ENCODE results near the gene FCHSD2. TPM values are rescaled to one million over a fixed set of nuclear protein-coding genes. Genes with fewer than 3 reads are reported as not detected.
A peak's percentile ranks its signal among the peaks of the same experiment; 100 is the strongest.
"Not testable (repeated sequence)": the region's sequence is repeated elsewhere in the genome, so short reads cannot be mapped to it uniquely, and the experiment has no call there.

The FCHSD2 gene
- total and polyA plus RNA-seq, 10 donors, result 30.2 to 129 (median 69.7) TPM

DNA sequence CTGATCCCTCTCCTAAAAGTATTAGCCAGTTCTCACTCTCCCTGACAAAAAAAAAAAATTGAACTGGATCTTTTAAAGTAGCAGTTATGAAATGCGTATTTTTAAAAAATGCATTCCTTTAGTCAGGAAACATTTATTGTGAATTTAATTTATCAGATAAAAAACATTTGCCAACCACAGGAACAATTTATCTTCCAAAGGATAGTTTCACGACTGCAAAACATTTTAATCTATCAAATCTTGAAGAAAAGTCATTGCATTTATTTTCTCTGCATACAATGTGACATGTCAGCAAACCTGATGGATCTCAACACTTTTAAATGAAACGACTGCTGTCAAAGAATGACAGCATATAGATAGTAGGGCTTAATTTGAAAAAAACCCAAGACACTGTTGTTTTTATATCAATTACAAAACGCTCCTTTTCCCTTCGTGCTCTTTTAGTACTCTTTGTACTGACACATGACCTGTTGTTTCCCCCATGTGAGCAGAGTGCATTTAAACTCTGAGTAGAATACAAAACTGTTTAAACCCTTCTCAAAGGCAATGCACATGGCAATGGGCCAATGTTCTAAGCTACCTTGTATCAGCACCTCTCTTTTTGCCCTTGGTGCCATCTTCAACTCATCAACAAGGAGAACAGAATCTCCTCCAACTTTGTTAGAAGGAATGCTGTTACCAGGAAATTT lies 220.9 kb downstream of the FCHSD2 start:
- DNase-seq, result no peak
- Histone ChIP-seq H3K36me3 (peaks cover 0 to 55% (median 12%) of the 10 kb centered on the region in 6 donors), H3K4me1 (peaks cover 0 to 64% (median 22%) of the 10 kb centered on the region in 6 donors), H3K27me3 (replicated peaks in 1 of 7) (no peaks in the 10 kb centered on the region), H3K9me3 (no peaks in the 10 kb centered on the region), H3K4me3 (no peak overlapping the region), H3K27ac (peak overlapping the region in 7 of 8 donors; percentile 4 to 49 (median 44))
- WGBS, 5 donors, result 56 to 69% (median 62%) methylated on average over 5 of the region's 5 CpGs
- intact Hi-C loops (cut with DNase I; ENCODE audit: low total_unique reads), result loop anchor here (5.0 kb wide), 1 partner anchor 256 kb away; no protein-coding TSS in a partner anchor
- TF ChIP-seq POLR2A (IDR thresholded peaks at IDR 0.05) (no peak), POLR2AphosphoS5 (IDR thresholded peaks at IDR 0.05) (no peak)
- TF ChIP-seq, protein P1, sequence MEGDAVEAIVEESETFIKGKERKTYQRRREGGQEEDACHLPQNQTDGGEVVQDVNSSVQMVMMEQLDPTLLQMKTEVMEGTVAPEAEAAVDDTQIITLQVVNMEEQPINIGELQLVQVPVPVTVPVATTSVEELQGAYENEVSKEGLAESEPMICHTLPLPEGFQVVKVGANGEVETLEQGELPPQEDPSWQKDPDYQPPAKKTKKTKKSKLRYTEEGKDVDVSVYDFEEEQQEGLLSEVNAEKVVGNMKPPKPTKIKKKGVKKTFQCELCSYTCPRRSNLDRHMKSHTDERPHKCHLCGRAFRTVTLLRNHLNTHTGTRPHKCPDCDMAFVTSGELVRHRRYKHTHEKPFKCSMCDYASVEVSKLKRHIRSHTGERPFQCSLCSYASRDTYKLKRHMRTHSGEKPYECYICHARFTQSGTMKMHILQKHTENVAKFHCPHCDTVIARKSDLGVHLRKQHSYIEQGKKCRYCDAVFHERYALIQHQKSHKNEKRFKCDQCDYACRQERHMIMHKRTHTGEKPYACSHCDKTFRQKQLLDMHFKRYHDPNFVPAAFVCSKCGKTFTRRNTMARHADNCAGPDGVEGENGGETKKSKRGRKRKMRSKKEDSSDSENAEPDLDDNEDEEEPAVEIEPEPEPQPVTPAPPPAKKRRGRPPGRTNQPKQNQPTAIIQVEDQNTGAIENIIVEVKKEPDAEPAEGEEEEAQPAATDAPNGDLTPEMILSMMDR (IDR thresholded peaks at IDR 0.05 in 8 of 11, conservative IDR thresholded peaks at IDR 0.05 in 3 of 11), result no peak

DNA sequence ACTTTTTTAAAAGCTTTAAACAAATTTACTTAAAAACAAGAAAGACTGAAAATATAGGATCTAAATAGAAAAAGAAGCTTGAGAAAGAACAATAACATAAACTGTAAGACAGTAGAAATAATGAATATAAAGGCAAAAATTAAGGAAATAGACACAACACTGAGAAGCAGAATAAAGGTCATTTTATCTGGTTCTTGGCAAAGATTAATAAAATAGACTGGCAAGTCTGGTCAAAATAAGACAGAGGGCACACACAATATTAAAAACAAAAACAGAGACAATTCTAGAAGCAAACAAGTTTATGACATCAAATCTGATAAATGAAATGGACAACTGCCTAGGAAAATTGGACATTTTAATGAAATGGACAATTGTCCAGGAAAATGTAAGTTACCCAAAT lies 222.1 kb downstream of the FCHSD2 start:
- DNase-seq, result no peak
- TF ChIP-seq POLR2A (IDR thresholded peaks at IDR 0.05), result no peak
- TF ChIP-seq POLR2AphosphoS5 (IDR thresholded peaks at IDR 0.05), result no peak
- TF ChIP-seq, protein P1 (IDR thresholded peaks at IDR 0.05 in 8 of 11, conservative IDR thresholded peaks at IDR 0.05 in 3 of 11), result no peak
- H3K4me1 ChIP-seq, result peaks cover 0 to 52% (median 14%) of the 10 kb centered on the region in 6 donors
- intact Hi-C loops (cut with DNase I; ENCODE audit: low total_unique reads), result loop anchor here (5.0 kb wide), 1 partner anchor 257 kb away; no protein-coding TSS in a partner anchor
- H3K27ac ChIP-seq, result peak overlapping the region in 5 of 8 donors; percentile 32 to 49 (median 45)
- H3K36me3 ChIP-seq, result peaks cover 0 to 60% (median 15%) of the 10 kb centered on the region in 6 donors
- H3K9me3 ChIP-seq, result peaks cover 0 to 4% (median 0%) of the 10 kb centered on the region in 8 donors
- H3K4me3 ChIP-seq, result no peak overlapping the region
- H3K27me3 ChIP-seq (replicated peaks in 1 of 7), result no peaks in the 10 kb centered on the region

DNA sequence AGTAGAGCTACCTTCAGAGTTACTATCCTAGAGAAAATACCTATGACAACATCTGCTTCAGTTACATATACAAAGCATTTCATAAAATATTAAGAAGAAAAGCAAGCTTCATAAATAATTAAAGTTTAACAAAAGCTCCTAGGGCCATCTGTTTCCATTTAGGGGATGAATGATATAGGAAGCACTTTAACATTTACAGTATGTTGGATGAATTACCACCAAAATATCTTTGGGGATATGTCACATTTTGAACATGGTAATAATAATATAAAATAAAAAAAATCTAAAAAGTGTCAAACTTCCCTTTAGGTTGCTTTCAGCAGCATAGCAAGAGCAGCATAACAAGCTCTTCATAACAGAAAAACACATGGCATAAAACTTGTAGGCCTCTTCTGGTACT lies 223.3 kb downstream of the FCHSD2 start:
- TF ChIP-seq POLR2A (IDR thresholded peaks at IDR 0.05) (no peak), POLR2AphosphoS5 (IDR thresholded peaks at IDR 0.05) (no peak)
- TF ChIP-seq, protein P1 (IDR thresholded peaks at IDR 0.05 in 8 of 11, conservative IDR thresholded peaks at IDR 0.05 in 3 of 11), result no peak
- intact Hi-C loops (cut with DNase I; ENCODE audit: low total_unique reads), result no loop called here
- H3K4me3 ChIP-seq, result no peak overlapping the region
- DNase-seq, result no peak
- H3K4me1 ChIP-seq, result peaks cover 0 to 41% (median 11%) of the 10 kb centered on the region in 6 donors
- peaks cover 0 to 62% (median 15%) of the 10 kb centered on the region in 6 donors for H3K36me3 ChIP-seq
- H3K9me3 ChIP-seq, result peaks cover 0 to 10% (median 3%) of the 10 kb centered on the region in 8 donors
- no peak overlapping the region for H3K27ac ChIP-seq
- H3K27me3 ChIP-seq (replicated peaks in 1 of 7), result no peaks in the 10 kb centered on the region

DNA sequence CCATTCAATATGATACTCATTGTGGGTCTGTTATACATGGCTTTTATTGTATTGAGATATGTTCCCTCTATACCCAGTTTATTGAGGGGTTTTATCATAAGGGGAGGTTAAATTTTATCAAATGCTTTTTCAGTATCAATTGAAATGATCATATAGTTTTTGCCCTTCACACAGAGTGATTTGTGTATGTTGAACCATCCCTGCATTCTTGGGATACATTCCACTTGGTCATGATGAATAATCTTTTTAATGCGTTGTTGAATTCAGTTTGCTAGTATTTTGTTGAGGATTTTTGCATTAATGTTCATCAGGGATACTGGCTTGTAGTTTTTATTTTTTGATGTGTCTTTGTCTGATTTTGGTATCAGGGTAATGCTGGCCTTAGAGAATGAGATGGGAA lies 229.9 kb downstream of the FCHSD2 start:
- H3K27me3 ChIP-seq (replicated peaks in 1 of 7), result no peaks in the 10 kb centered on the region
- TF ChIP-seq, protein P1 (IDR thresholded peaks at IDR 0.05 in 8 of 11, conservative IDR thresholded peaks at IDR 0.05 in 3 of 11), result no peak
- TF ChIP-seq POLR2A (IDR thresholded peaks at IDR 0.05), result no peak
- TF ChIP-seq POLR2AphosphoS5 (IDR thresholded peaks at IDR 0.05), result no peak
- intact Hi-C loops (cut with DNase I; ENCODE audit: low total_unique reads), result no loop called here
- peaks cover 0 to 47% (median 36%) of the 10 kb centered on the region in 8 donors for H3K9me3 ChIP-seq
- WGBS, 5 donors, result 98 to 100% (median 100%) methylated on average over 1 of the region's 1 CpG
- no peak for DNase-seq
- no peak overlapping the region for H3K27ac ChIP-seq
- peaks cover 0 to 72% (median 14%) of the 10 kb centered on the region in 6 donors for H3K36me3 ChIP-seq
- H3K4me1 ChIP-seq, result no peaks in the 10 kb centered on the region
- no peak overlapping the region for H3K4me3 ChIP-seq

DNA sequence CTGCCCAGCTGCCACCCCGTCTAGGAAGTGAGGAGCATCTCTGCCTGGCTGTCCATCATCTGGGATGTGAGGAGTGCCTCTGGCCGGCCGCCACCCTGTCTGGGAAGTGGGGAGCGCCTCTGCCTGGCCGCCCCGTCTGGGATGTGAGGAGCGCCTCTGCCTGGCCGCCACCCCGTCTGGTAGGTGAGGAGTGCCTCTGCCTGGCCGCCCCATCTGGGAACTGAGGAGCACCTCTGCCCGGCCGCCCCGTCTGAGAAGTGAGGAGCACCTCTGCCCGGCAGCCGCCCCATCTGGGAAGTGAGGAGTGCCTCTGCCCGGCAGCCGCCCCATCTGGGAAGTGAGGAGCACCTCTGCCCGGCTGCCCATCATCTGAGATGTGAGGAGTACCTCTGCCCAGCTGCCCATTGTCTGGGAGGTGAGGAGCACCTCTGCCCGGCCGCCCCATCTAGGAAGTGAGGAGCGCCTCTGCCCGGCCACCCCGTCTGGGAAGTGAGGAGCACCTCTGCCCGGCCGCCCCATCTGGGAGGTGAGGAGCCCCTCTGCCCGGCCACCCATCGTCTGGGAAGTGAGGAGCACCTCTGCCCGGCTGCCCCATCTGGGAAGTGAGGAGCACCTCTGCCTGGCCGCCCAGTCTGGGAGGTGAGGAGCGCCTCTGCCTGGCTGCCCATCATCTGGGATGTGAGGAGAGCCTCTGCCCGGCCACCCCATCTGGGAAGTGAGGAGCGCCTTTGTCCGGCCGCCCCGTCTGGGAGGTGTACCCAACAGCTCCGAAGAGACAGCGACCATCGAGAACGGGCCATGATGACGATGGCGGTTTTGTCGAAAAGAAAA lies 232.3 kb downstream of the FCHSD2 start:
- H3K4me1 ChIP-seq; H3K27ac ChIP-seq; intact Hi-C loops (cut with DNase I; ENCODE audit: low total_unique reads); H3K4me3 ChIP-seq; H3K27me3 ChIP-seq (replicated peaks in 1 of 7); DNase-seq: not testable (repeated sequence)
- H3K36me3 ChIP-seq, result peaks cover 0 to 56% (median 11%) of the 10 kb centered on the region in 6 donors
- H3K9me3 ChIP-seq, result peaks cover 0 to 55% (median 41%) of the 10 kb centered on the region in 8 donors
- 90 to 96% (median 94%) methylated on average over 25 to 42 of the region's 42 CpGs for WGBS, 5 donors
